ENCODE results near the gene ERCC6L2. TPM values are rescaled to one million over a fixed set of nuclear protein-coding genes. Genes with fewer than 3 reads are reported as not detected.

The ERCC6L2 gene
- total and polyA plus RNA-seq, 2 donors (not counting 3 experiments of a cell fraction or from before 2014, with no cell fraction given) = 4.7 to 31.8 TPM

DNA sequence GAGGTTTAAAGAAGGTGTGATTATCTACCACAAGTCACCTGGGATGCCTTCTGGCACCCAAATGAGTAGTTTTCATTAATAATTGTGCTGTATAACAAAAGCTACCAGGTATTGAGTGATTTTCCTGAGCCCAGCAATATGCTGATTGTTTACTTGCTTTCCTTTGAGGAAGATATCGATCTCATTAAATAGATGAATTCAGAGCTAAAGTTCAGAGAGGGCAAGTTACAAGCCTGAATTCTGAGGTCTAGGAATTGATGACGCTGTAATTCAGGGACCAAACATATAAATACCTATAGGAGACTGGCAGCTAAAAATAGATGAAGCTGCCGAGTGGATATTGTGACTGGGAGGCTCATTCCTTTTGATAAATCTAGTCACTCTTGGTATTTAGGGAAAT lies 1.1 kb downstream of the ERCC6L2 start:
- POLR2A ChIA-PET = interaction anchor here (1.0 kb wide), 1 partner anchor 23 kb away, joined by 4 read pairs; no protein-coding TSS in a partner anchor
- no peaks in the 10 kb centered on the region for H3K36me3 ChIP-seq (ENCODE audit: control insufficient read depth in 2 of 2, extremely low read depth in 1 of 2, insufficient read depth in 2 of 2, low read length in 2 of 2)
- no peak overlapping the region for H3K27ac ChIP-seq (ENCODE audit: insufficient read depth, low read depth, low read length)
- BruUV-seq (replicated peaks) = no TSS peak
- no peak for FAIRE-seq
- no peaks in the 10 kb centered on the region for H4K20me1 ChIP-seq (replicated peaks; ENCODE audit: control insufficient read depth, extremely low read depth, insufficient read depth, low read length)
- dilution Hi-C loops (cut with MboI; ENCODE audit: extremely low pct_ligation_motif_present, low sequenced_read_pairs) = no loop called here
- H3K79me2 ChIP-seq (ENCODE audit: control insufficient read depth, insufficient read depth, low read length) = peaks cover 21% of the 10 kb centered on the region
- no peak overlapping the region for H2AFZ ChIP-seq (ENCODE audit: low read depth, low read length)
- CTCF ChIA-PET = interaction anchor here (1.1 to 1.6 kb wide), 3 partner anchors 75 to 366 kb away, joined by 3 to 4 read pairs (median 4); no protein-coding TSS in a partner anchor
- H3K9me1 ChIP-seq (replicated peaks; ENCODE audit: control insufficient read depth, extremely low read depth, insufficient read depth, low read length) = no peaks in the 10 kb centered on the region
- no peak for DNase-seq (ENCODE audit: low read depth, low spot score)
- peak overlapping the region in 1 of 3 experiments; percentile 71 for H3K4me3 ChIP-seq (replicated peaks in 1 of 3; ENCODE audit: insufficient read depth in 1 of 3, low read depth in 1 of 3, low read length in 3 of 3)
- peaks cover 28% of the 10 kb centered on the region for H3K4me1 ChIP-seq (ENCODE audit: control insufficient read depth, extremely low read depth, insufficient read depth, low read length)
- no peak for TF ChIP-seq FOS (IDR thresholded peaks at IDR 0.05; ENCODE audit: borderline replicate concordance, insufficient read depth, low read length)
- no peak for TF ChIP-seq GATA2 (IDR thresholded peaks at IDR 0.05; ENCODE audit: insufficient read depth, insufficient read length, low read depth, low read length)
- no peak for TF ChIP-seq MYC (IDR thresholded peaks at IDR 0.05; ENCODE audit: low read depth, low read length)
- no peak for TF ChIP-seq POLR2AphosphoS5 (IDR thresholded peaks at IDR 0.05; ENCODE audit: insufficient read depth, low read depth, low read length)
- TF ChIP-seq JUN (IDR thresholded peaks at IDR 0.05; ENCODE audit: borderline replicate concordance, insufficient read depth, insufficient read length, low read depth) = no peak
- TF ChIP-seq EZH2 (IDR thresholded peaks at IDR 0.05; ENCODE audit: borderline replicate concordance, low read depth, low read length, severe bottlenecking) = no peak
- TF ChIP-seq POLR2A (IDR thresholded peaks at IDR 0.05; ENCODE audit: low read depth, low read length) = no peak
- TF ChIP-seq, protein P1, sequence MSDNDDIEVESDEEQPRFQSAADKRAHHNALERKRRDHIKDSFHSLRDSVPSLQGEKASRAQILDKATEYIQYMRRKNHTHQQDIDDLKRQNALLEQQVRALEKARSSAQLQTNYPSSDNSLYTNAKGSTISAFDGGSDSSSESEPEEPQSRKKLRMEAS (IDR thresholded peaks at IDR 0.05; ENCODE audit: insufficient read depth, insufficient read length) = no peak
- TF ChIP-seq, protein P2, sequence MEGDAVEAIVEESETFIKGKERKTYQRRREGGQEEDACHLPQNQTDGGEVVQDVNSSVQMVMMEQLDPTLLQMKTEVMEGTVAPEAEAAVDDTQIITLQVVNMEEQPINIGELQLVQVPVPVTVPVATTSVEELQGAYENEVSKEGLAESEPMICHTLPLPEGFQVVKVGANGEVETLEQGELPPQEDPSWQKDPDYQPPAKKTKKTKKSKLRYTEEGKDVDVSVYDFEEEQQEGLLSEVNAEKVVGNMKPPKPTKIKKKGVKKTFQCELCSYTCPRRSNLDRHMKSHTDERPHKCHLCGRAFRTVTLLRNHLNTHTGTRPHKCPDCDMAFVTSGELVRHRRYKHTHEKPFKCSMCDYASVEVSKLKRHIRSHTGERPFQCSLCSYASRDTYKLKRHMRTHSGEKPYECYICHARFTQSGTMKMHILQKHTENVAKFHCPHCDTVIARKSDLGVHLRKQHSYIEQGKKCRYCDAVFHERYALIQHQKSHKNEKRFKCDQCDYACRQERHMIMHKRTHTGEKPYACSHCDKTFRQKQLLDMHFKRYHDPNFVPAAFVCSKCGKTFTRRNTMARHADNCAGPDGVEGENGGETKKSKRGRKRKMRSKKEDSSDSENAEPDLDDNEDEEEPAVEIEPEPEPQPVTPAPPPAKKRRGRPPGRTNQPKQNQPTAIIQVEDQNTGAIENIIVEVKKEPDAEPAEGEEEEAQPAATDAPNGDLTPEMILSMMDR (IDR thresholded peaks at IDR 0.05; ENCODE audit: extremely low read depth in 1 of 2, insufficient read depth in 1 of 2, low read depth in 1 of 2, low read length in 2 of 2) = no peak
- H3K9me3 ChIP-seq (replicated peaks; ENCODE audit: control insufficient read depth, insufficient read depth, low read length) = no peaks in the 10 kb centered on the region
- H3K27me3 ChIP-seq (ENCODE audit: control insufficient read depth in 2 of 2, insufficient read depth in 2 of 2, low read length in 2 of 2) = no peaks in the 10 kb centered on the region
- intact Hi-C loops (cut with micrococcal nuclease) = loop anchor here (2.0 to 10.0 kb wide), 5 partner anchors 186 to 692 kb away; no protein-coding TSS in a partner anchor
- H3K9ac ChIP-seq (replicated peaks; ENCODE audit: extremely low read depth, insufficient read depth, low read length) = peak overlapping the region; percentile 91
- H3K4me2 ChIP-seq (ENCODE audit: insufficient read depth, low read length) = no peak overlapping the region
